Measurements from ENCODE around the gene ANKLE2. TPM values are rescaled to one million over a fixed set of nuclear protein-coding genes. Genes with fewer than 3 reads are reported as not detected.
A peak's percentile ranks its signal among the peaks of the same experiment; 100 is the strongest.

Gene ANKLE2
- total RNA-seq, 1 experiment from 2014 or later = 85.9 TPM

DNA sequence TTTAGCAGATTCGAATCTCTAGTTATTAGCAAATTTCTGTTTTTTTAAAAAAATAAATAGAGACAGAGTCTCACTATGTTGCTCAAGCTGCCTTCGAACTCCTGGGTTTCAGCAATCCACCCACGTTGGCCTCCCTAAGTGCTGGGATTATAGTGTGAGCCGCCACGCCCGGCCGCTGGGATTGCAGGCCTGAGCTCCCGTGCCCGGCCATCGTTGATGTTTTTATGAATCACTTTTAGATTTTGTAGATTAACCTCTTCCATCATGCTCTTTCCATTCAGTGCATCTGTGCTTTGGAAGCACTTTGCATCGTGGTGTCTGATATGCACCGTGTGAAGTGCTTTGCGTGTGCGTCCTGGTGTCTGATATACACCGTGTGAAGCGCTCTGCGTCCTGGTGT lies 30.1 kb downstream of the ANKLE2 start:
- intact Hi-C loops (cut with micrococcal nuclease) = no loop called here
- Histone ChIP-seq H3K9me3 (ENCODE audit: low read length) (no peaks in the 10 kb centered on the region), H3K9me2 (replicated peaks; ENCODE audit: low read length) (no peaks in the 10 kb centered on the region), H3K27ac (ENCODE audit: low read length) (no peak overlapping the region), H3K4me3 (ENCODE audit: low read length) (no peak overlapping the region), H3K36me3 (ENCODE audit: low read depth, low read length) (peaks cover 66% of the 10 kb centered on the region), H3K27me3 (ENCODE audit: low read length) (no peaks in the 10 kb centered on the region), H4K20me1 (ENCODE audit: low read length) (no peaks in the 10 kb centered on the region), H2AFZ (ENCODE audit: low read length) (no peak overlapping the region), H3K4me2 (ENCODE audit: low read length) (no peak overlapping the region), H3F3A (ENCODE audit: low read length, unreplicated experiment) (peaks cover 5% of the 10 kb centered on the region), H3K79me2 (ENCODE audit: low read length) (no peaks in the 10 kb centered on the region), H3K4me1 (ENCODE audit: insufficient read depth, low read length) (no peaks in the 10 kb centered on the region), H3K9ac (ENCODE audit: low read length) (no peak overlapping the region)
- TF ChIP-seq EZH2 (IDR thresholded peaks at IDR 0.05; ENCODE audit: low read length, unreplicated experiment) = no peak
- no peak for TF ChIP-seq EZH2phosphoT487 (IDR thresholded peaks at IDR 0.05; ENCODE audit: borderline replicate concordance, low read length)
- ChIA-PET CTCF (no interaction called here), POLR2A (ENCODE audit: unreplicated experiment) (no interaction called here)
- no peak for DNase-seq
- no TSS peak for BruUV-seq (replicated peaks)
- ATAC-seq = 0 out of 2 replicates have a peak, but pooled peaks have one; percentile 14

DNA sequence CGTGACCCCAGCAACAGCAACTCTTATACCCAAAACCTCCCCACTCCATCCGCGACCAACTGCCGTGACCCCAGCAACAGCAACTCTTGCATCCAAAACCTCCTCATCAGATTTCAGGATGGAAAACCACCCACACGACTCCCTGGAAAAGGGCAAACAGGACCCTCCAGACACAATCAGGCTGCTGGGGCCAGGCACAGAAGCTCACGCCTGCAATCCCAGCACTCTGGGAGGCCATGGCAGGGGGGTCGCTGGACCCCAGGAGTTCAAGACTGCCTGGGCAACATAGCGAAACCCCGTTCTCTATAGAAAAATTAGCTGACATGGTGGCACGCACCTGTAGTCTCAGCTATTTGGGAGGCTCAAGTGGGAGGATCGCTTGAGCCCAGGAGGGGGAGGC lies 31.3 kb downstream of the ANKLE2 start:
- H3K27me3 ChIP-seq (ENCODE audit: low read length) = no peaks in the 10 kb centered on the region
- no peaks in the 10 kb centered on the region for H3K9me2 ChIP-seq (replicated peaks; ENCODE audit: low read length)
- no peaks in the 10 kb centered on the region for H3K9me3 ChIP-seq (ENCODE audit: low read length)
- H3K9ac ChIP-seq (ENCODE audit: low read length) = no peak overlapping the region
- ATAC-seq = 0 out of 2 replicates have a peak, but pooled peaks have one; percentile 9
- peaks cover 5% of the 10 kb centered on the region for H3F3A ChIP-seq (ENCODE audit: low read length, unreplicated experiment)
- H3K79me2 ChIP-seq (ENCODE audit: low read length) = no peaks in the 10 kb centered on the region
- no peaks in the 10 kb centered on the region for H4K20me1 ChIP-seq (ENCODE audit: low read length)
- no peak overlapping the region for H2AFZ ChIP-seq (ENCODE audit: low read length)
- intact Hi-C loops (cut with micrococcal nuclease) = no loop called here
- CTCF ChIA-PET = no interaction called here
- H3K36me3 ChIP-seq (ENCODE audit: low read depth, low read length) = peaks cover 70% of the 10 kb centered on the region
- H3K27ac ChIP-seq (ENCODE audit: low read length) = no peak overlapping the region
- no peak for DNase-seq
- no peak overlapping the region for H3K4me3 ChIP-seq (ENCODE audit: low read length)
- H3K4me2 ChIP-seq (ENCODE audit: low read length) = no peak overlapping the region
- TF ChIP-seq EZH2phosphoT487 (IDR thresholded peaks at IDR 0.05; ENCODE audit: borderline replicate concordance, low read length) = no peak
- no peak for TF ChIP-seq EZH2 (IDR thresholded peaks at IDR 0.05; ENCODE audit: low read length, unreplicated experiment)
- TF ChIP-seq CTCF (conservative IDR thresholded peaks at IDR 0.05; ENCODE audit: low read depth, low read length) = no peak
- H3K4me1 ChIP-seq (ENCODE audit: insufficient read depth, low read length) = no peaks in the 10 kb centered on the region
- no TSS peak for BruUV-seq (replicated peaks)
- POLR2A ChIA-PET (ENCODE audit: unreplicated experiment) = no interaction called here

- H3F3A ChIP-seq (ENCODE audit: low read length, unreplicated experiment) = peaks cover 5% of the 10 kb centered on the region
- CTCF ChIA-PET = no interaction called here
- intact Hi-C loops (cut with micrococcal nuclease) = no loop called here
- DNase-seq (peak; percentile 23), ATAC-seq (peak; percentile 25; the same call in 1 of the 2 replicates)
- no peak overlapping the region for H3K9ac ChIP-seq (ENCODE audit: low read length)
- no peaks in the 10 kb centered on the region for H3K9me3 ChIP-seq (ENCODE audit: low read length)
- no peaks in the 10 kb centered on the region for H3K27me3 ChIP-seq (ENCODE audit: low read length)
- no peaks in the 10 kb centered on the region for H4K20me1 ChIP-seq (ENCODE audit: low read length)
- POLR2A ChIA-PET (ENCODE audit: unreplicated experiment) = no interaction called here
- H3K9me2 ChIP-seq (replicated peaks; ENCODE audit: low read length) = no peaks in the 10 kb centered on the region
- no TSS peak for BruUV-seq (replicated peaks)
- TF ChIP-seq EZH2phosphoT487 (IDR thresholded peaks at IDR 0.05; ENCODE audit: borderline replicate concordance, low read length) (no peak), CTCF (conservative IDR thresholded peaks at IDR 0.05; ENCODE audit: low read depth, low read length) (no peak), EZH2 (IDR thresholded peaks at IDR 0.05; ENCODE audit: low read length, unreplicated experiment) (no peak)
- no peaks in the 10 kb centered on the region for H3K4me1 ChIP-seq (ENCODE audit: insufficient read depth, low read length)
- no peaks in the 10 kb centered on the region for H3K79me2 ChIP-seq (ENCODE audit: low read length)
- H3K27ac ChIP-seq (ENCODE audit: low read length) = no peak overlapping the region
- H3K4me2 ChIP-seq (ENCODE audit: low read length) = no peak overlapping the region
- H3K36me3 ChIP-seq (ENCODE audit: low read depth, low read length) = peaks cover 67% of the 10 kb centered on the region
- H3K4me3 ChIP-seq (ENCODE audit: low read length) = no peak overlapping the region
- H2AFZ ChIP-seq (ENCODE audit: low read length) = no peak overlapping the region
Measured at GRCh38 chr12:132729541-132730320, 31.9 kb downstream of the ANKLE2 start.

Measured in PC-3 (cell line).